Measurements from ENCODE around the gene NFE2L1.

NFE2L1 gene

DNA sequence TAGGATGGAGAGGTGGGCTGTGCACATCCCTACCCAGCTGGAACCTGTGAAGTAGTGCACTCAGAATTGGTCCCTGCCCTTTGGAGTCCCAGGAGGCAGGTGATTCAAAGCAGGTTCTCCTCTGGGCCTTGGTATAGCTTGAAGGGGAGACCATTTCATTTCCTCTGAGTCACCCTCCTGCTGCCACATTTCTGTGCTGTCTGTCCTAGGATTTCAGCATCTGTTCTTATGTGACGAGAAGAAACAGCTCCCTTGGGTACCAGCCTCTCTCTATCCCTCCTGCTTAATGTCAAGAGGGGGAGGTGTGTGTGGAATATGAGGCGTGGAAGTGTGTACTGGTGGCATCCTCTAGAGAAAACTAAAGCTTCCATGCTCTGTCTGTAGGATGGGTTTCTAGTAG lies 5.0 kb upstream of the NFE2L1 start:
- 0 out of 2 replicates have a peak, but pooled peaks cover 5% of the 10 kb centered on the region for H3K4me1 ChIP-seq (ENCODE audit: low read length)
- no peak overlapping the region for H3K4me3 ChIP-seq (ENCODE audit: low read length)
- 0 out of 2 replicates have a peak, but pooled peaks cover under 1% of the 10 kb centered on the region for H3K27me3 ChIP-seq (replicated peaks; ENCODE audit: insufficient read depth, low read length)
- TF ChIP-seq EZH2phosphoT487 (IDR thresholded peaks at IDR 0.05; ENCODE audit: low read length) (no peak), EZH2 (optimal IDR thresholded peaks at IDR 0.05; ENCODE audit: low read depth, low read length) (no peak)
- TF ChIP-seq, protein P1, sequence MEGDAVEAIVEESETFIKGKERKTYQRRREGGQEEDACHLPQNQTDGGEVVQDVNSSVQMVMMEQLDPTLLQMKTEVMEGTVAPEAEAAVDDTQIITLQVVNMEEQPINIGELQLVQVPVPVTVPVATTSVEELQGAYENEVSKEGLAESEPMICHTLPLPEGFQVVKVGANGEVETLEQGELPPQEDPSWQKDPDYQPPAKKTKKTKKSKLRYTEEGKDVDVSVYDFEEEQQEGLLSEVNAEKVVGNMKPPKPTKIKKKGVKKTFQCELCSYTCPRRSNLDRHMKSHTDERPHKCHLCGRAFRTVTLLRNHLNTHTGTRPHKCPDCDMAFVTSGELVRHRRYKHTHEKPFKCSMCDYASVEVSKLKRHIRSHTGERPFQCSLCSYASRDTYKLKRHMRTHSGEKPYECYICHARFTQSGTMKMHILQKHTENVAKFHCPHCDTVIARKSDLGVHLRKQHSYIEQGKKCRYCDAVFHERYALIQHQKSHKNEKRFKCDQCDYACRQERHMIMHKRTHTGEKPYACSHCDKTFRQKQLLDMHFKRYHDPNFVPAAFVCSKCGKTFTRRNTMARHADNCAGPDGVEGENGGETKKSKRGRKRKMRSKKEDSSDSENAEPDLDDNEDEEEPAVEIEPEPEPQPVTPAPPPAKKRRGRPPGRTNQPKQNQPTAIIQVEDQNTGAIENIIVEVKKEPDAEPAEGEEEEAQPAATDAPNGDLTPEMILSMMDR (IDR thresholded peaks at IDR 0.05; ENCODE audit: low read length), result no peak
- no peaks in the 10 kb centered on the region for H4K20me1 ChIP-seq (ENCODE audit: insufficient read depth, low read length)
- H3K4me2 ChIP-seq (ENCODE audit: low read depth, low read length), result no peak overlapping the region
- H3K9me2 ChIP-seq (replicated peaks; ENCODE audit: insufficient read depth, low read length), result no peaks in the 10 kb centered on the region
- H3K9ac ChIP-seq (ENCODE audit: low read length), result no peak overlapping the region
- DNase-seq, result no peak
- no peaks in the 10 kb centered on the region for H3F3A ChIP-seq (ENCODE audit: insufficient read depth, low read length)
- H3K27ac ChIP-seq (ENCODE audit: low read length), result no peak overlapping the region
- H3K36me3 ChIP-seq (replicated peaks; ENCODE audit: insufficient read depth, low read length), result no peaks in the 10 kb centered on the region
- no peak overlapping the region for H2AFZ ChIP-seq (ENCODE audit: low read length)
- H3K79me2 ChIP-seq (ENCODE audit: low read length), result peaks cover 13% of the 10 kb centered on the region
- H3K9me3 ChIP-seq (replicated peaks; ENCODE audit: insufficient read depth, low read length), result no peaks in the 10 kb centered on the region

DNA sequence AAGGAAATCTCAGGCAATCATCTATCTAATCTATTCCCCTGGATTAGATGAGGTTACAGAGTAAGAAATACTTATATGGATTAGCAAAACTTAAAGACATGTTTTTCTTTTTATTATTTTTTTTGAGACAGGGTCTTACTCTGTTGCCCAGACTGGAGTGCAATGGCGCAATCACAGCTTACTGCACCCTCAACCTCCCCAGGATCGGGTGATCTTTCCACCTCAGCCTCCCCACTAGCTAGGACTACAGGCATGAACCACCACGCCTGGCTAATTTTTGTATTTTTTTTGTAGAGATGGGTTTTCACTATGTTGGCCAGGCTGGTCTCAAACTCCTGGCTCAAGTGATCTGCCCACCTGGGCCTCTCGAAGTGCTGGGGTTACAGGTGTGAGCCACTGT lies 3.3 kb upstream of the NFE2L1 start:
- no peaks in the 10 kb centered on the region for H3K27me3 ChIP-seq (replicated peaks; ENCODE audit: insufficient read depth, low read length)
- no peaks in the 10 kb centered on the region for H3K9me3 ChIP-seq (replicated peaks; ENCODE audit: insufficient read depth, low read length)
- H3F3A ChIP-seq (ENCODE audit: insufficient read depth, low read length), result peaks cover 10% of the 10 kb centered on the region
- H3K4me2 ChIP-seq (ENCODE audit: low read depth, low read length), result no peak overlapping the region
- TF ChIP-seq EZH2phosphoT487 (IDR thresholded peaks at IDR 0.05; ENCODE audit: low read length) (no peak), EZH2 (optimal IDR thresholded peaks at IDR 0.05; ENCODE audit: low read depth, low read length) (no peak)
- TF ChIP-seq, protein P1 (IDR thresholded peaks at IDR 0.05; ENCODE audit: low read length), result no peak
- no peaks in the 10 kb centered on the region for H4K20me1 ChIP-seq (ENCODE audit: insufficient read depth, low read length)
- peaks cover 6% of the 10 kb centered on the region; the same call in 1 of the 2 replicates for H3K4me1 ChIP-seq (ENCODE audit: low read length)
- no peak overlapping the region for H3K9ac ChIP-seq (ENCODE audit: low read length)
- DNase-seq, result no peak
- H3K27ac ChIP-seq (ENCODE audit: low read length), result no peak overlapping the region
- no peaks in the 10 kb centered on the region for H3K36me3 ChIP-seq (replicated peaks; ENCODE audit: insufficient read depth, low read length)
- H3K4me3 ChIP-seq (ENCODE audit: low read length), result no peak overlapping the region
- peaks cover 25% of the 10 kb centered on the region for H3K79me2 ChIP-seq (ENCODE audit: low read length)
- no peaks in the 10 kb centered on the region for H3K9me2 ChIP-seq (replicated peaks; ENCODE audit: insufficient read depth, low read length)
- H2AFZ ChIP-seq (ENCODE audit: low read length), result no peak overlapping the region

DNA sequence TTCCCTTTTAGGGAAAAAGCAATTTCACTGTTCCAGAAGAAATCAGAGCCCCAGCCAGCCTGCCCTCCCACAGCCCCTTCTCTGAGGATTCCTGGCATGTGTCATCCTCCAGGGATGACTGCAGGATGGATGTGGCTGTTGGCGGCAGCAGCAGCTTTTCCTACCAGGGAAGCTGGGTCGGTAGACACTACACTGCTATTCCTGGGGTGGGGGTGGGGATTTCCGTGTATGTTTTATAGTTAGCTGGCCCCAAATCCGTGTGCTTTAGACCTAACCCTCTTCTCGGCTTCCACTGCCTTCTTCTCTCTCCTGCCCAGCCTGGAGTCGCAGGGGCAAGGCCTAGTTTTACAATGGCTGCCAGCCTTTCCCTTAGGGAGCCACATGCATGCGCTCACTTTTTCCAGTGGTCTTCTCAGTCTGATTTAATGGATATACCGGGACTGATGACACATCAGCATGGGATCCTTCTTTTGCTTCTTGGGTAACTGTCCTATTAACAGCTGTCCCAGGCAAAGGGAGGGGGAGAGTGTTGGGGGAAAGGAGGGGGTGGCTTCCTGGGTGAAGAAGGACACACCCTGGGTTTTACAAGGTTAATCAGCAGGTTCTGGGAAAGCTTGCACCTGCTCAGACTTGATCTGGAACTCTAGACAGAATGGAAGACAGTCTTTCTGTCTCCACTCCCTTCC lies 2.7 kb upstream of the NFE2L1 start:
- TF ChIP-seq EZH2 (optimal IDR thresholded peaks at IDR 0.05; ENCODE audit: low read depth, low read length) (no peak), EZH2phosphoT487 (IDR thresholded peaks at IDR 0.05; ENCODE audit: low read length) (no peak)
- TF ChIP-seq, protein P1 (IDR thresholded peaks at IDR 0.05; ENCODE audit: low read length), result no peak
- H3K4me3 ChIP-seq (ENCODE audit: low read length), result no peak overlapping the region
- no peak for DNase-seq
- no peaks in the 10 kb centered on the region for H3K9me3 ChIP-seq (replicated peaks; ENCODE audit: insufficient read depth, low read length)
- H3K36me3 ChIP-seq (replicated peaks; ENCODE audit: insufficient read depth, low read length), result no peaks in the 10 kb centered on the region
- no peak overlapping the region for H3K4me2 ChIP-seq (ENCODE audit: low read depth, low read length)
- peaks cover 32% of the 10 kb centered on the region for H3K79me2 ChIP-seq (ENCODE audit: low read length)
- H3K27me3 ChIP-seq (replicated peaks; ENCODE audit: insufficient read depth, low read length), result no peaks in the 10 kb centered on the region
- H3K9ac ChIP-seq (ENCODE audit: low read length), result no peak overlapping the region
- peaks cover 10% of the 10 kb centered on the region for H3K4me1 ChIP-seq (ENCODE audit: low read length)
- no peak overlapping the region for H2AFZ ChIP-seq (ENCODE audit: low read length)
- no peak overlapping the region for H3K27ac ChIP-seq (ENCODE audit: low read length)
- H4K20me1 ChIP-seq (ENCODE audit: insufficient read depth, low read length), result no peaks in the 10 kb centered on the region
- H3K9me2 ChIP-seq (replicated peaks; ENCODE audit: insufficient read depth, low read length), result no peaks in the 10 kb centered on the region
- H3F3A ChIP-seq (ENCODE audit: insufficient read depth, low read length), result peaks cover 10% of the 10 kb centered on the region
